WTC11 (cell line): ENCODE results near the gene CNTN5.

ENCODE experiments used
- ATF1 ChIP-seq: sonication (generic); formaldehyde crosslinking; IDR thresholded peaks from 2 replicates; pipeline ENCODE4 v1.8.1; 2023; ENCODE audit warnings: mild to moderate bottlenecking, moderate library complexity, missing genetic modification reagents
- JAZF1 ChIP-seq: fragments of 250-450 bp; sonication (Bioruptor Pico); IDR thresholded peaks from 2 replicates; pipeline ENCODE4 v1.9.0; 2021; ENCODE audit warnings: moderate library complexity, mild to moderate bottlenecking, inconsistent platforms
- JUN ChIP-seq: sonication (generic); formaldehyde crosslinking; IDR thresholded peaks from 2 replicates; pipeline ENCODE4 v1.8.0; 2023; ENCODE audit warnings: mild to moderate bottlenecking, missing genetic modification reagents
- TEAD1 ChIP-seq: sonication (generic); formaldehyde crosslinking; IDR thresholded peaks from 2 replicates; pipeline ENCODE4 v1.8.0; 2022; ENCODE audit warnings: mild to moderate bottlenecking, missing genetic modification reagents
- TF ChIP-seq, protein P1 (sequence below): sonication (generic); formaldehyde crosslinking; conservative IDR thresholded peaks from 2 replicates; pipeline ENCODE4 v1.8.1; 2023; ENCODE audit warnings: mild to moderate bottlenecking, low read depth, missing genetic modification reagents, moderate library complexity
- TF ChIP-seq, protein P2 (sequence below): sonication (generic); formaldehyde crosslinking; IDR thresholded peaks from 2 replicates; pipeline ENCODE4 v1.8.0; 2022; ENCODE audit warnings: mild to moderate bottlenecking, missing genetic modification reagents

GRCh38 chr11:99631618-99632017 is 610.9 kb downstream of the CNTN5 start:
- no peak for TF ChIP-seq ATF1 (CRISPR knock-in tag)
- TF ChIP-seq TEAD1 = no peak
- TF ChIP-seq JUN (CRISPR knock-in tag) = no peak
- TF ChIP-seq JAZF1 = no peak
- TF ChIP-seq, protein P1, sequence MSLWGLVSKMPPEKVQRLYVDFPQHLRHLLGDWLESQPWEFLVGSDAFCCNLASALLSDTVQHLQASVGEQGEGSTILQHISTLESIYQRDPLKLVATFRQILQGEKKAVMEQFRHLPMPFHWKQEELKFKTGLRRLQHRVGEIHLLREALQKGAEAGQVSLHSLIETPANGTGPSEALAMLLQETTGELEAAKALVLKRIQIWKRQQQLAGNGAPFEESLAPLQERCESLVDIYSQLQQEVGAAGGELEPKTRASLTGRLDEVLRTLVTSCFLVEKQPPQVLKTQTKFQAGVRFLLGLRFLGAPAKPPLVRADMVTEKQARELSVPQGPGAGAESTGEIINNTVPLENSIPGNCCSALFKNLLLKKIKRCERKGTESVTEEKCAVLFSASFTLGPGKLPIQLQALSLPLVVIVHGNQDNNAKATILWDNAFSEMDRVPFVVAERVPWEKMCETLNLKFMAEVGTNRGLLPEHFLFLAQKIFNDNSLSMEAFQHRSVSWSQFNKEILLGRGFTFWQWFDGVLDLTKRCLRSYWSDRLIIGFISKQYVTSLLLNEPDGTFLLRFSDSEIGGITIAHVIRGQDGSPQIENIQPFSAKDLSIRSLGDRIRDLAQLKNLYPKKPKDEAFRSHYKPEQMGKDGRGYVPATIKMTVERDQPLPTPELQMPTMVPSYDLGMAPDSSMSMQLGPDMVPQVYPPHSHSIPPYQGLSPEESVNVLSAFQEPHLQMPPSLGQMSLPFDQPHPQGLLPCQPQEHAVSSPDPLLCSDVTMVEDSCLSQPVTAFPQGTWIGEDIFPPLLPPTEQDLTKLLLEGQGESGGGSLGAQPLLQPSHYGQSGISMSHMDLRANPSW (CRISPR knock-in tag) = no peak
- TF ChIP-seq, protein P2, sequence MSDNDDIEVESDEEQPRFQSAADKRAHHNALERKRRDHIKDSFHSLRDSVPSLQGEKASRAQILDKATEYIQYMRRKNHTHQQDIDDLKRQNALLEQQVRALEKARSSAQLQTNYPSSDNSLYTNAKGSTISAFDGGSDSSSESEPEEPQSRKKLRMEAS (CRISPR knock-in tag) = no peak
